ENCODE results near the gene ADAM12. TPM values are rescaled to one million over a fixed set of nuclear protein-coding genes. Genes with fewer than 3 reads are reported as not detected.

Gene ADAM12
- total RNA-seq, 3 donors from 2014 or later (not counting 1 experiment from before 2014, with no cell fraction given): 1.6 to 1.9 (median 1.8) TPM

GRCh38 chr10:126423732-126424491, 35.6 kb upstream of the ADAM12 start:
- peaks cover 3 to 5% of the 10 kb centered on the region in 2 donors for H3K9me3 Mint-ChIP-seq
- H3K27me3 ChIP-seq (ENCODE audit: control insufficient read depth, insufficient read depth, low read length): no peaks in the 10 kb centered on the region
- peaks cover 14% of the 10 kb centered on the region for H3K36me3 Mint-ChIP-seq
- DNase-seq (no peak), ATAC-seq (no peak)
- no peak overlapping the region for H3K27ac Mint-ChIP-seq
- 95% methylated on average over 6 of the region's 6 CpGs for WGBS (ENCODE audit: insufficient coverage)
- TF ChIP-seq, protein P1, sequence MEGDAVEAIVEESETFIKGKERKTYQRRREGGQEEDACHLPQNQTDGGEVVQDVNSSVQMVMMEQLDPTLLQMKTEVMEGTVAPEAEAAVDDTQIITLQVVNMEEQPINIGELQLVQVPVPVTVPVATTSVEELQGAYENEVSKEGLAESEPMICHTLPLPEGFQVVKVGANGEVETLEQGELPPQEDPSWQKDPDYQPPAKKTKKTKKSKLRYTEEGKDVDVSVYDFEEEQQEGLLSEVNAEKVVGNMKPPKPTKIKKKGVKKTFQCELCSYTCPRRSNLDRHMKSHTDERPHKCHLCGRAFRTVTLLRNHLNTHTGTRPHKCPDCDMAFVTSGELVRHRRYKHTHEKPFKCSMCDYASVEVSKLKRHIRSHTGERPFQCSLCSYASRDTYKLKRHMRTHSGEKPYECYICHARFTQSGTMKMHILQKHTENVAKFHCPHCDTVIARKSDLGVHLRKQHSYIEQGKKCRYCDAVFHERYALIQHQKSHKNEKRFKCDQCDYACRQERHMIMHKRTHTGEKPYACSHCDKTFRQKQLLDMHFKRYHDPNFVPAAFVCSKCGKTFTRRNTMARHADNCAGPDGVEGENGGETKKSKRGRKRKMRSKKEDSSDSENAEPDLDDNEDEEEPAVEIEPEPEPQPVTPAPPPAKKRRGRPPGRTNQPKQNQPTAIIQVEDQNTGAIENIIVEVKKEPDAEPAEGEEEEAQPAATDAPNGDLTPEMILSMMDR (IDR thresholded peaks at IDR 0.05): no peak
- intact Hi-C loops (cut with micrococcal nuclease): no loop called here
- peaks cover 0 to 12% of the 10 kb centered on the region in 2 donors for H3K4me1 Mint-ChIP-seq
- no peaks in the 10 kb centered on the region for H3K36me3 ChIP-seq (ENCODE audit: control insufficient read depth, insufficient read depth, low read length)
- H3K4me1 ChIP-seq (ENCODE audit: control insufficient read depth, insufficient read depth, low read length): peaks cover 3% of the 10 kb centered on the region
- no peak overlapping the region for H3K4me3 ChIP-seq (ENCODE audit: low read length)
- H3K27ac ChIP-seq (ENCODE audit: low read length): no peak overlapping the region
- peaks cover 12% of the 10 kb centered on the region for H3K9me3 ChIP-seq (ENCODE audit: control insufficient read depth, insufficient read depth, low read length)
- H3K4me3 Mint-ChIP-seq: no peak overlapping the region
- peaks cover 10 to 22% of the 10 kb centered on the region in 2 donors for H3K27me3 Mint-ChIP-seq (ENCODE audit: low read depth in 2 of 2)

GRCh38 chr10:126422567-126422966, 34.3 kb upstream of the ADAM12 start:
- H3K36me3 ChIP-seq (ENCODE audit: control insufficient read depth, insufficient read depth, low read length): no peaks in the 10 kb centered on the region
- ATAC-seq (no peak), DNase-seq (no peak)
- peaks cover 12% of the 10 kb centered on the region for H3K9me3 ChIP-seq (ENCODE audit: control insufficient read depth, insufficient read depth, low read length)
- TF ChIP-seq, protein P1 (IDR thresholded peaks at IDR 0.05): no peak
- H3K27me3 ChIP-seq (ENCODE audit: control insufficient read depth, insufficient read depth, low read length): no peaks in the 10 kb centered on the region
- intact Hi-C loops (cut with micrococcal nuclease): no loop called here
- Mint-ChIP-seq H3K9me3 (peaks cover 3 to 5% of the 10 kb centered on the region in 2 donors), H3K4me3 (no peak overlapping the region), H3K36me3 (peaks cover 14% of the 10 kb centered on the region), H3K27me3 (ENCODE audit: low read depth in 2 of 2) (peaks cover 7 to 25% of the 10 kb centered on the region in 2 donors), H3K27ac (no peak overlapping the region), H3K4me1 (peaks cover 0 to 12% of the 10 kb centered on the region in 2 donors)
- WGBS (ENCODE audit: insufficient coverage): 100% methylated on average over 1 of the region's 1 CpG
- no peak overlapping the region for H3K4me3 ChIP-seq (ENCODE audit: low read length)
- no peak overlapping the region for H3K27ac ChIP-seq (ENCODE audit: low read length)
- peaks cover 3% of the 10 kb centered on the region for H3K4me1 ChIP-seq (ENCODE audit: control insufficient read depth, insufficient read depth, low read length)

GRCh38 chr10:126421756-126422256, 33.5 kb upstream of the ADAM12 start:
- Histone ChIP-seq H3K4me3 (ENCODE audit: low read length) (no peak overlapping the region), H3K9me3 (ENCODE audit: control insufficient read depth, insufficient read depth, low read length) (peaks cover 12% of the 10 kb centered on the region), H3K36me3 (ENCODE audit: control insufficient read depth, insufficient read depth, low read length) (no peaks in the 10 kb centered on the region), H3K27me3 (ENCODE audit: control insufficient read depth, insufficient read depth, low read length) (no peaks in the 10 kb centered on the region), H3K4me1 (ENCODE audit: control insufficient read depth, insufficient read depth, low read length) (peaks cover 3% of the 10 kb centered on the region), H3K27ac (ENCODE audit: low read length) (no peak overlapping the region)
- DNase-seq: no peak
- WGBS (ENCODE audit: insufficient coverage): 58% methylated on average over 10 of the region's 10 CpGs
- TF ChIP-seq, protein P1 (IDR thresholded peaks at IDR 0.05): no peak
- peaks cover 3 to 22% of the 10 kb centered on the region in 2 donors for H3K27me3 Mint-ChIP-seq (ENCODE audit: low read depth in 2 of 2)
- H3K4me3 Mint-ChIP-seq: no peak overlapping the region
- H3K27ac Mint-ChIP-seq: no peak overlapping the region
- peaks cover 0 to 12% of the 10 kb centered on the region in 2 donors for H3K4me1 Mint-ChIP-seq
- H3K9me3 Mint-ChIP-seq: peaks cover 3 to 5% of the 10 kb centered on the region in 2 donors
- H3K36me3 Mint-ChIP-seq: peaks cover 14% of the 10 kb centered on the region
- no peak for ATAC-seq
- intact Hi-C loops (cut with micrococcal nuclease): no loop called here
